ENCODE measurements around the gene FBXO17. TPM values are rescaled to one million over a fixed set of nuclear protein-coding genes. Genes with fewer than 3 reads are reported as not detected.
A peak's percentile ranks its signal among the peaks of the same experiment; 100 is the strongest.

The FBXO17 gene
- total RNA-seq, 3 donors from 2014 or later (not counting 1 experiment from before 2014, with no cell fraction given) = not detected

DNA sequence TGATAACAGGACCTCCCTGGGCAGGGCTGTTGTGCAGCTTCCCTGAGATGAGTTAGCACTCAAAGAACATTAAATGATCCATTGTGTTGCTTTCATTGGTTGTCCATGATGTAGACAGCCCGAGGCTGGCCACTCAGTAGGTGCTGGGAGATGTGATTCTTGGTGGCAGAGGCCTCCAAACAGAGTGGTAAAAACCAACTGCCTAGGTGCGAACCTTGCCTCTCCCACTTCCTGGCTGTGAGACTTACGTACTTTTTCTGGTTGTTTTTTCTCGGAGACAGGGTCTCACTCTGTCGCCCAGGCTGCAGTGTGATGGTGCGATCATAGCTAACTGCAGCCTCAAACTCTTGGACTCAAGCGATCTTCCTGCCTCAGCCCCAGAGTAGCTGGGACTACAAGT lies 51.2 kb downstream of the FBXO17 start:
- 50% methylated on average over 7 of the region's 7 CpGs for WGBS (ENCODE audit: insufficient coverage)
- Histone ChIP-seq H3K9me3 (ENCODE audit: control insufficient read depth, insufficient read depth, low read length) (no peaks in the 10 kb centered on the region), H3K27me3 (ENCODE audit: control insufficient read depth, insufficient read depth, low read length) (no peaks in the 10 kb centered on the region), H3K27ac (ENCODE audit: low read length) (peak overlapping the region; percentile 90), H3K4me1 (ENCODE audit: control insufficient read depth, insufficient read depth, low read length) (peaks cover 60% of the 10 kb centered on the region), H3K4me3 (ENCODE audit: low read length) (no peak overlapping the region), H3K36me3 (ENCODE audit: control insufficient read depth, insufficient read depth, low read length) (peaks cover 6% of the 10 kb centered on the region)
- ATAC-seq (peak; percentile 78 to 89 (median 84)), DNase-seq (peak; percentile 65 to 74)
- TF ChIP-seq, protein P1, sequence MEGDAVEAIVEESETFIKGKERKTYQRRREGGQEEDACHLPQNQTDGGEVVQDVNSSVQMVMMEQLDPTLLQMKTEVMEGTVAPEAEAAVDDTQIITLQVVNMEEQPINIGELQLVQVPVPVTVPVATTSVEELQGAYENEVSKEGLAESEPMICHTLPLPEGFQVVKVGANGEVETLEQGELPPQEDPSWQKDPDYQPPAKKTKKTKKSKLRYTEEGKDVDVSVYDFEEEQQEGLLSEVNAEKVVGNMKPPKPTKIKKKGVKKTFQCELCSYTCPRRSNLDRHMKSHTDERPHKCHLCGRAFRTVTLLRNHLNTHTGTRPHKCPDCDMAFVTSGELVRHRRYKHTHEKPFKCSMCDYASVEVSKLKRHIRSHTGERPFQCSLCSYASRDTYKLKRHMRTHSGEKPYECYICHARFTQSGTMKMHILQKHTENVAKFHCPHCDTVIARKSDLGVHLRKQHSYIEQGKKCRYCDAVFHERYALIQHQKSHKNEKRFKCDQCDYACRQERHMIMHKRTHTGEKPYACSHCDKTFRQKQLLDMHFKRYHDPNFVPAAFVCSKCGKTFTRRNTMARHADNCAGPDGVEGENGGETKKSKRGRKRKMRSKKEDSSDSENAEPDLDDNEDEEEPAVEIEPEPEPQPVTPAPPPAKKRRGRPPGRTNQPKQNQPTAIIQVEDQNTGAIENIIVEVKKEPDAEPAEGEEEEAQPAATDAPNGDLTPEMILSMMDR (IDR thresholded peaks at IDR 0.05) = no peak
- peak overlapping the region; percentile 33 for H3K4me3 Mint-ChIP-seq
- H3K36me3 Mint-ChIP-seq = no peaks in the 10 kb centered on the region
- H3K4me1 Mint-ChIP-seq = peaks cover 25 to 48% of the 10 kb centered on the region in 2 donors
- H3K9me3 Mint-ChIP-seq = no peaks in the 10 kb centered on the region
- intact Hi-C loops (cut with micrococcal nuclease) = loop anchor here (1.0 kb wide), 2 partner anchors 25 to 60 kb away; partner anchors contain the start of genes NFKBIB and SIRT2
- H3K27ac Mint-ChIP-seq = peak overlapping the region; percentile 91 to 99
- no peaks in the 10 kb centered on the region for H3K27me3 Mint-ChIP-seq (ENCODE audit: low read depth in 2 of 2)

DNA sequence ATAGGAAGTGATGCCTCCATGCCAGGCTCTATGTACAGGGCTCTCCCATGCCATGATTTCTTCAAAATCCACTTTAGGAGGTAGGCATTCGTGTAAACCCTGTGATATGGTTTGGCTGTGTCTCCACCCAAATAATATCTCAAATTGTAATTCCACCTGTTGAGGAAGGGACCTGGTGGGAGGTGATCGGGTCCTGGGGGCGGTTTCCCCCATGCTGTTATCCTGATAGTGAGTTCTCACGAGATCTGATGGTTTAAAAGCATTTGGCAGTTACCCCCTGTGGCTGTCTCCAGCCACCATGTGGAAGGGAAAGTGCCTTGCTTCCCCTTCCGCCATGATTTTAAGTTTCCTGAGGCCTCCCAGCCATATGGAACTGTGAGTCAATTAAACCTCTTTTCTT lies 53.1 kb downstream of the FBXO17 start:
- DNase-seq (no peak), ATAC-seq (no peak)
- H3K9me3 Mint-ChIP-seq = no peaks in the 10 kb centered on the region
- TF ChIP-seq, protein P1 (IDR thresholded peaks at IDR 0.05) = no peak
- 97% methylated on average over 4 of the region's 5 CpGs for WGBS (ENCODE audit: insufficient coverage)
- Histone ChIP-seq H3K4me1 (ENCODE audit: control insufficient read depth, insufficient read depth, low read length) (peaks cover 42% of the 10 kb centered on the region), H3K36me3 (ENCODE audit: control insufficient read depth, insufficient read depth, low read length) (peaks cover 6% of the 10 kb centered on the region), H3K27me3 (ENCODE audit: control insufficient read depth, insufficient read depth, low read length) (no peaks in the 10 kb centered on the region), H3K4me3 (ENCODE audit: low read length) (no peak overlapping the region), H3K27ac (ENCODE audit: low read length) (no peak overlapping the region), H3K9me3 (ENCODE audit: control insufficient read depth, insufficient read depth, low read length) (no peaks in the 10 kb centered on the region)
- no peaks in the 10 kb centered on the region for H3K36me3 Mint-ChIP-seq
- H3K27me3 Mint-ChIP-seq (ENCODE audit: low read depth in 2 of 2) = no peaks in the 10 kb centered on the region
- H3K4me1 Mint-ChIP-seq = peaks cover 7 to 29% of the 10 kb centered on the region in 2 donors
- H3K27ac Mint-ChIP-seq = peak overlapping the region in 1 of 2 donors; percentile 61
- H3K4me3 Mint-ChIP-seq = no peak overlapping the region
- intact Hi-C loops (cut with micrococcal nuclease) = no loop called here

DNA sequence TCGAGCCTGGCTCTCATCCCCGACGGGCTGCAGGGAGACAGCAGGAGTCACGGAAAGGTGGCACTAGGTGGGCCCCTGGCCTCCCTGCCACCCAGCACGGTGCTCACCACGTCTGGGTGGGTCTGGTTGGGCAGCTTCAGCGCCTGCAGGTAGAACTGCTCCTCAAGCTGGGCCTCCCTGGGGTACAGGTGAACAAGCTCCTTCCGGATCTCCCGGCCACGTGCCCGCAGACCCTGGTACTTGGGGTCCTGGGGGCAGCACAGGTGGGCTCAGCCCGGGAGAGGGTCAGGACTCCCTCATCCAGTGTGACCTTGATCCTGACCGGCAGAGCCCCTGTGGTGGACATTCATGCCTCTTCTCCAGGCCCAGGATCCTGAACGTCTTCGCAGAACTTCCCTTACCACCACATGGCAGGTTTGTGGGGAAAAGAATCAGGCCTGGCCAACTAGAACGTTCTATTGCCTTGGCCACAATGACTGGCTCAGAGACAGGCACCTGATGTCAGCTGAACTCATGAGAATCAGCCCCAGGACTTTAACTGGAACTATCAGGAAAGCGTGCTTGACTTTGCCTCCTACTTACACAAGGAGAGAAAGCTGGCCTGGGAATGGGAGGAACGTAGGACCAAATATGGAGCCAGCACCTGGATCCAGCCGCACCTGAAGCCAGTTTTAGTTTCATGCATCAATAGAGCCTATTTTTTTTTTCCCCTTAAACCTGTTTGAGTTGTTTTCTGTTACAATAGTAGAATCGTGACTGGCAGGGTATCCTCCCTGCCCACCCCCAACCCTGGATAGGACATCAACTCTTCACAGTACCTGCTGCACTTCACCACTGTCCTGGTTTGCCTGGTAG lies 53.9 kb downstream of the FBXO17 start:
- Mint-ChIP-seq H3K4me1 (peaks cover 7 to 23% of the 10 kb centered on the region in 2 donors), H3K9me3 (no peaks in the 10 kb centered on the region), H3K4me3 (no peak overlapping the region), H3K36me3 (no peaks in the 10 kb centered on the region), H3K27ac (peak overlapping the region in 1 of 2 donors; percentile 61), H3K27me3 (ENCODE audit: low read depth in 2 of 2) (no peaks in the 10 kb centered on the region)
- DNase-seq (no peak), ATAC-seq (no peak)
- H3K36me3 ChIP-seq (ENCODE audit: control insufficient read depth, insufficient read depth, low read length) = peaks cover 6% of the 10 kb centered on the region
- WGBS (ENCODE audit: insufficient coverage) = 93% methylated on average over 18 of the region's 20 CpGs
- H3K9me3 ChIP-seq (ENCODE audit: control insufficient read depth, insufficient read depth, low read length) = no peaks in the 10 kb centered on the region
- no peak overlapping the region for H3K27ac ChIP-seq (ENCODE audit: low read length)
- no peak overlapping the region for H3K4me3 ChIP-seq (ENCODE audit: low read length)
- intact Hi-C loops (cut with micrococcal nuclease) = no loop called here
- no peaks in the 10 kb centered on the region for H3K27me3 ChIP-seq (ENCODE audit: control insufficient read depth, insufficient read depth, low read length)
- TF ChIP-seq, protein P1 (IDR thresholded peaks at IDR 0.05) = no peak
- H3K4me1 ChIP-seq (ENCODE audit: control insufficient read depth, insufficient read depth, low read length) = peaks cover 34% of the 10 kb centered on the region

Measured in natural killer cell (primary cell).